HG03139 (cell line): ENCODE results near the gene SUPT3H.
"Not testable (repeated sequence)": the region's sequence is repeated elsewhere in the genome, so short reads cannot be mapped to it uniquely, and the experiment has no call there.

ENCODE experiments used
- ATAC-seq: cut with Tn5 transposase; IDR thresholded peaks from one replicate; pipeline ENCODE4 v1.9.1; 2021; ENCODE audit not compliant: unreplicated experiment

The SUPT3H gene

GRCh38 chr6:45185403-45186251 lies 192.1 kb downstream of the SUPT3H start:
- ATAC-seq: no peak

- no peak for ATAC-seq
Measured at GRCh38 chr6:45184937-45185336, 192.8 kb downstream of the SUPT3H start.

- ATAC-seq: no peak
Measured at GRCh38 chr6:45184040-45184439, 193.7 kb downstream of the SUPT3H start.

GRCh38 chr6:45176373-45176772 lies 201.4 kb downstream of the SUPT3H start:
- ATAC-seq: not testable (repeated sequence)

- no peak for ATAC-seq
Measured at GRCh38 chr6:45175272-45175671, 202.5 kb downstream of the SUPT3H start.

- no peak for ATAC-seq
Measured at GRCh38 chr6:45174045-45174444, 203.7 kb downstream of the SUPT3H start.

GRCh38 chr6:45171380-45171779 lies 206.4 kb downstream of the SUPT3H start:
- ATAC-seq: no peak

- ATAC-seq: no peak
Measured at GRCh38 chr6:45170309-45170708, 207.4 kb downstream of the SUPT3H start.

GRCh38 chr6:45169815-45170214 lies 207.9 kb downstream of the SUPT3H start:
- no peak for ATAC-seq

GRCh38 chr6:45163952-45164766 lies 213.6 kb downstream of the SUPT3H start:
- ATAC-seq: no peak

- ATAC-seq: no peak
Measured at GRCh38 chr6:45160305-45160704, 217.4 kb downstream of the SUPT3H start.

- ATAC-seq: peak; percentile 99
Measured at GRCh38 chr6:45156075-45156474, 221.7 kb downstream of the SUPT3H start.

GRCh38 chr6:45155341-45155894 lies 222.3 kb downstream of the SUPT3H start:
- no peak for ATAC-seq

- no peak for ATAC-seq
Measured at GRCh38 chr6:45154679-45155078, 223.1 kb downstream of the SUPT3H start.

- ATAC-seq: no peak
Measured at GRCh38 chr6:45148711-45149341, 228.9 kb downstream of the SUPT3H start.

- no peak for ATAC-seq
Measured at GRCh38 chr6:45148278-45148677, 229.5 kb downstream of the SUPT3H start.

GRCh38 chr6:45145658-45146057 lies 232.1 kb downstream of the SUPT3H start:
- not testable (repeated sequence) for ATAC-seq

GRCh38 chr6:45138765-45139164 lies 239.0 kb downstream of the SUPT3H start:
- ATAC-seq: no peak

- no peak for ATAC-seq
Measured at GRCh38 chr6:45136495-45136894, 241.2 kb downstream of the SUPT3H start.

GRCh38 chr6:45132658-45133294 lies 245.0 kb downstream of the SUPT3H start:
- ATAC-seq: no peak

GRCh38 chr6:45132059-45132458 lies 245.7 kb downstream of the SUPT3H start:
- ATAC-seq: no peak
